SU-DHL-6 (cell line): ENCODE data around the gene ENDOD1.

Experiments used
- H2AFZ ChIP-seq: fragments of 200-600 bp; sonication (generic); 2 replicates; pipeline ENCODE4 v1.6.1; 2014; ENCODE audit warnings: low read depth, mild to moderate bottlenecking, moderate library complexity, mixed read lengths, antibody characterized with exemption, low read length; ENCODE audit not compliant: severe bottlenecking
- H3F3A ChIP-seq: fragments of 200-600 bp; shearing (Covaris generic); 2 replicates; pipeline ENCODE4 v1.6.0; 2016; ENCODE audit warnings: antibody characterized with exemption, mild to moderate bottlenecking; ENCODE audit not compliant: insufficient read depth
- H3K27ac ChIP-seq: fragments of 200-600 bp; sonication (generic); 2 replicates; pipeline ENCODE4 v1.5.1; 2016; ENCODE audit warnings: low read depth, mild to moderate bottlenecking, low read length, moderate library complexity, mixed read lengths
- H3K27me3 ChIP-seq: fragments of 200-600 bp; sonication (generic), shearing (Covaris generic); 2 replicates; pipeline ENCODE4 v1.6.0; 2014; ENCODE audit warnings: mild to moderate bottlenecking, low read length
- H3K36me3 ChIP-seq: fragments of 200-600 bp; sonication (generic); 2 replicates; pipeline ENCODE4 v1.6.1; 2014; ENCODE audit warnings: mild to moderate bottlenecking, low read length, mixed read lengths
- H3K4me2 ChIP-seq: fragments of 300-600, 200-600 bp; shearing (Covaris generic), sonication (generic); 2 replicates; pipeline ENCODE4 v1.6.0; 2014; ENCODE audit warnings: low read length, low read depth, mild to moderate bottlenecking; ENCODE audit not compliant: poor library complexity, severe bottlenecking
- H3K4me3 ChIP-seq: fragments of 200-600 bp; sonication (generic); 2 replicates; pipeline ENCODE4 v1.5.1; 2014; ENCODE audit warnings: antibody characterized with exemption, low read length, mild to moderate bottlenecking, mixed read lengths; ENCODE audit not compliant: insufficient read depth, poor library complexity, severe bottlenecking
- H3K79me2 ChIP-seq: fragments of 200-600 bp; sonication (generic); 2 replicates; pipeline ENCODE4 v1.6.1; 2014; ENCODE audit warnings: mild to moderate bottlenecking, low read length, moderate library complexity; ENCODE audit not compliant: insufficient read depth
- H3K9ac ChIP-seq: fragments of 200-600 bp; sonication (generic); 2 replicates; pipeline ENCODE4 v1.7.0; 2014; ENCODE audit warnings: mild to moderate bottlenecking, low read length
- H3K9me2 ChIP-seq: fragments of 200-600 bp; sonication (generic); replicated peaks from 2 replicates; pipeline ENCODE4 v1.6.1; 2014; ENCODE audit warnings: low read length; ENCODE audit not compliant: insufficient read depth
- H3K9me3 ChIP-seq: fragments of 200-600 bp; sonication (generic); 2 replicates; pipeline ENCODE4 v1.6.1; 2014; ENCODE audit warnings: low read length, mixed read lengths; ENCODE audit not compliant: insufficient read depth
- H4K20me1 ChIP-seq: fragments of 200-600 bp; sonication (generic); 2 replicates; pipeline ENCODE4 v1.6.1; 2014; ENCODE audit warnings: low read depth, mild to moderate bottlenecking, antibody characterized with exemption, low read length, moderate library complexity, mixed read lengths
- CTCF ChIP-seq: fragments of 200-600 bp; sonication (generic); IDR thresholded peaks from one replicate; pipeline ENCODE4 v1.5.1; 2017; ENCODE audit warnings: antibody characterized with exemption, mild to moderate bottlenecking, low read length, moderate library complexity; ENCODE audit not compliant: insufficient read depth, poor library complexity, severe bottlenecking
- EZH2phosphoT487 ChIP-seq: fragments of 200-600 bp; sonication (generic), shearing (Covaris generic); conservative IDR thresholded peaks from 2 replicates; pipeline ENCODE4 v1.6.1; 2018; ENCODE audit warnings: mild to moderate bottlenecking, antibody characterized with exemption, low read length, moderate library complexity, mixed read lengths

The ENDOD1 gene

GRCh38 chr11:95163106-95163505 is 73.5 kb downstream of the ENDOD1 start:
- Histone ChIP-seq H3K9ac (no peak overlapping the region), H3K36me3 (no peaks in the 10 kb centered on the region), H4K20me1 (no peaks in the 10 kb centered on the region), H3K9me3 (no peaks in the 10 kb centered on the region), H3K9me2 (no peaks in the 10 kb centered on the region), H3K79me2 (no peaks in the 10 kb centered on the region), H2AFZ (no peak overlapping the region), H3K27me3 (no peaks in the 10 kb centered on the region), H3F3A (no peaks in the 10 kb centered on the region), H3K27ac (no peak overlapping the region), H3K4me2 (no peak overlapping the region), H3K4me3 (no peak overlapping the region)
- no peak for TF ChIP-seq CTCF
- no peak for TF ChIP-seq EZH2phosphoT487

GRCh38 chr11:95165638-95166037 is 76.0 kb downstream of the ENDOD1 start:
- H3K27me3 ChIP-seq: no peaks in the 10 kb centered on the region
- H3F3A ChIP-seq: no peaks in the 10 kb centered on the region
- no peak overlapping the region for H3K27ac ChIP-seq
- no peaks in the 10 kb centered on the region for H3K79me2 ChIP-seq
- no peak overlapping the region for H2AFZ ChIP-seq
- no peak overlapping the region for H3K9ac ChIP-seq
- no peaks in the 10 kb centered on the region for H3K36me3 ChIP-seq
- H3K4me3 ChIP-seq: no peak overlapping the region
- no peaks in the 10 kb centered on the region for H3K9me3 ChIP-seq
- no peak overlapping the region for H3K4me2 ChIP-seq
- H3K9me2 ChIP-seq: no peaks in the 10 kb centered on the region
- TF ChIP-seq CTCF (no peak), EZH2phosphoT487 (no peak)
- H4K20me1 ChIP-seq: no peaks in the 10 kb centered on the region

- no peaks in the 10 kb centered on the region for H3K36me3 ChIP-seq
- no peaks in the 10 kb centered on the region for H3K27me3 ChIP-seq
- no peak overlapping the region for H2AFZ ChIP-seq
- no peaks in the 10 kb centered on the region for H3K9me3 ChIP-seq
- no peak overlapping the region for H3K4me2 ChIP-seq
- H3F3A ChIP-seq: no peaks in the 10 kb centered on the region
- no peaks in the 10 kb centered on the region for H3K79me2 ChIP-seq
- no peak overlapping the region for H3K9ac ChIP-seq
- no peaks in the 10 kb centered on the region for H3K9me2 ChIP-seq
- no peak overlapping the region for H3K27ac ChIP-seq
- TF ChIP-seq CTCF (no peak), EZH2phosphoT487 (no peak)
- H4K20me1 ChIP-seq: no peaks in the 10 kb centered on the region
- no peak overlapping the region for H3K4me3 ChIP-seq
Observed at GRCh38 chr11:95166781-95167180, 77.1 kb downstream of the ENDOD1 start.
